ENCODE results near the gene BRD1.

Gene BRD1

DNA sequence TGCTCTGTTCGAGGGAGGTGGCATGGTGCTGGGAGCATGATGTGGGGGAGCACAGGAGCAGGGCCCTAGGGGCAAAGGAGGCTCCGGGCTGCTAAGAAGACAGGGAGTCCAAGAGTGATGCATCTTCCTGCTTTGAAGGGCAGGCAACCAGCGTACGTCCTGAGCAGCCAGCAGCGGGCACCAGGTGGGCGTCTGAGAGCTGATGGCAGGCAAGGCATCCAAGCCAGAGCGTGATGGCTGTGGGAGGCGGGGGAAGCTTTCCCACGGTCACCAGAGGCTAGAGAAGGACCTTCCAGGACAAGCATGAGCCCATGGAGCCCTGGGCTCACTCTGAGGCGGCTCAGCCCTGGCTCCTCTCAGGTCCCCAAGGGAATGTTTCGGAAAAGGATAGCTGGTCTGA lies 32.2 kb downstream of the BRD1 start:
- in situ Hi-C loops (cut with MboI; ENCODE audit: low pct_unique_long_range_greater_than_20kb, low sequenced_read_pairs, unreplicated experiment), result no loop called here
- DNase-seq (ENCODE audit: low spot score), result no peak
- TF ChIP-seq CTCF (IDR thresholded peaks at IDR 0.05; ENCODE audit: extremely low read depth, insufficient read depth, missing control alignments), result no peak

DNA sequence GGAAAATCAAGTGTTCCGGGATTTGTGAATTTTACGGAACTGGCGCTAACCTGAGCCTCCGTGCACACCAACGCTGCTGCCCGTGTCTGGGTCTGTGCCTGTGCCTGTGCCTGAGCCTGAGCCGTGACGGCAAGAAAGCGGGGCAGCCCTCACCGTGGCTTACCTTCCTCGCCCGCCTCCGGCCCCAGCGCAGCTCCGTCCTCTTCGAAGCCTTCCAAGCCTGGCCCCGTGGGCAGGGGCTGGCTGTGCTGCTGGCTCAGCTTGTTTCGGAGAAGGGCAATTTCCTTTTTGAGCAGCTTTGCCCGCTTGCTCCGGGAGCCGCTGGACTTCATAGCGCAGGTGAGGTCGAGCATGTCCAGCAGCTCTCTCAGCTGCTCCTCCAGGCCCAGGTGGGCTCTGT lies 33.8 kb downstream of the BRD1 start:
- in situ Hi-C loops (cut with MboI; ENCODE audit: low pct_unique_long_range_greater_than_20kb, low sequenced_read_pairs, unreplicated experiment), result no loop called here
- TF ChIP-seq CTCF (IDR thresholded peaks at IDR 0.05; ENCODE audit: extremely low read depth, insufficient read depth, missing control alignments), result no peak
- DNase-seq (ENCODE audit: low spot score), result no peak

GRCh38 chr22:49793296-49793695 lies 34.4 kb downstream of the BRD1 start:
- TF ChIP-seq CTCF (IDR thresholded peaks at IDR 0.05; ENCODE audit: extremely low read depth, insufficient read depth, missing control alignments), result no peak
- no peak for DNase-seq (ENCODE audit: low spot score)
- in situ Hi-C loops (cut with MboI; ENCODE audit: low pct_unique_long_range_greater_than_20kb, low sequenced_read_pairs, unreplicated experiment), result no loop called here

GRCh38 chr22:49792107-49792506 lies 35.6 kb downstream of the BRD1 start:
- TF ChIP-seq CTCF (IDR thresholded peaks at IDR 0.05; ENCODE audit: extremely low read depth, insufficient read depth, missing control alignments), result no peak
- in situ Hi-C loops (cut with MboI; ENCODE audit: low pct_unique_long_range_greater_than_20kb, low sequenced_read_pairs, unreplicated experiment), result no loop called here
- DNase-seq (ENCODE audit: low spot score), result no peak

DNA sequence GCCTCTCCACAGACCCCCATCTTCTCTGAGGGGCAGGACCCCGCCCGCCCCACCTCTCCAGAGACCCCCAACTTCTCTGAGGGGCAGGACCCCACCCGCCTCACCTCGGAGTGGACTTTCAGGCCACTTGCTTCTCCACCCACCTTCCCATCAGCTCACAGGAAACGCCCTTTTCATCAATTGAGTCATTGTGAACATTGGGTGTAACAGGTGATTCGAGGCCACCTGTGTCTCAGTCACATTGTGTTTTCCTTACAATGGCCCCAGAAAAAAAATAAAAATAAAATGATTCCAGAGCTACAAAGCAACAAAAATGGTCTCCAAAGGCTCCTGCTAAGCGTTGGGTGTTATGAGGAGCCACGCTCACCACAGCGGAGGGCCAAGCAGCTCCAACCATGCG lies 36.0 kb downstream of the BRD1 start:
- no peak for TF ChIP-seq CTCF (IDR thresholded peaks at IDR 0.05; ENCODE audit: extremely low read depth, insufficient read depth, missing control alignments)
- in situ Hi-C loops (cut with MboI; ENCODE audit: low pct_unique_long_range_greater_than_20kb, low sequenced_read_pairs, unreplicated experiment), result no loop called here
- no peak for DNase-seq (ENCODE audit: low spot score)

GRCh38 chr22:49790912-49791311 lies 36.8 kb downstream of the BRD1 start:
- no peak for TF ChIP-seq CTCF (IDR thresholded peaks at IDR 0.05; ENCODE audit: extremely low read depth, insufficient read depth, missing control alignments)
- in situ Hi-C loops (cut with MboI; ENCODE audit: low pct_unique_long_range_greater_than_20kb, low sequenced_read_pairs, unreplicated experiment), result no loop called here
- no peak for DNase-seq (ENCODE audit: low spot score)
